Activated CD4-positive, alpha-beta T cell treated with anti-CD3 and anti-CD28 coated beads for 4 hours (primary cell): ENCODE results near the gene HSPB3.
A peak's percentile ranks its signal among the peaks of the same experiment; 100 is the strongest.
"Not testable (repeated sequence)": the region's sequence is repeated elsewhere in the genome, so short reads cannot be mapped to it uniquely, and the experiment has no call there.

Source experiments
- DNase-seq, 2 donors: peaks; one replicate each; pipeline ENCODE4 v3.0.0-alpha.2; 2020

Gene HSPB3

GRCh38 chr5:54455413-54456157 is at the start of gene HSPB3:
Gene HSPB3, plus strand, starts transcription at chr5:54455699. Its CDS starts 91 bp downstream, at chr5:54455790.
- DNase-seq, result no peak

GRCh38 chr5:54411176-54411575 is 44.3 kb upstream of the HSPB3 start:
- DNase-seq, result no peak

GRCh38 chr5:54412913-54413312 is 42.6 kb upstream of the HSPB3 start:
- no peak for DNase-seq

GRCh38 chr5:54415147-54415546 is 40.4 kb upstream of the HSPB3 start:
- DNase-seq, result no peak

- no peak for DNase-seq
Measured at GRCh38 chr5:54415896-54416601, 39.5 kb upstream of the HSPB3 start.

- DNase-seq, result peak; percentile 11 to 13
Measured at GRCh38 chr5:54419573-54420423, 35.7 kb upstream of the HSPB3 start.

- not testable (repeated sequence) for DNase-seq
Measured at GRCh38 chr5:54420511-54420910, 35.0 kb upstream of the HSPB3 start.

- no peak for DNase-seq
Measured at GRCh38 chr5:54421976-54422375, 33.5 kb upstream of the HSPB3 start.

GRCh38 chr5:54425258-54425657 is 30.2 kb upstream of the HSPB3 start:
- no peak for DNase-seq

- DNase-seq, result no peak
Measured at GRCh38 chr5:54426209-54426608, 29.3 kb upstream of the HSPB3 start.

- not testable (repeated sequence) for DNase-seq
Measured at GRCh38 chr5:54434650-54435049, 20.8 kb upstream of the HSPB3 start.

GRCh38 chr5:54438620-54439389 is 16.7 kb upstream of the HSPB3 start:
- DNase-seq, result no peak

GRCh38 chr5:54440456-54440893 is 15.0 kb upstream of the HSPB3 start:
- DNase-seq, result no peak

- no peak for DNase-seq
Measured at GRCh38 chr5:54442271-54442670, 13.2 kb upstream of the HSPB3 start.

GRCh38 chr5:54443270-54443669 is 12.2 kb upstream of the HSPB3 start:
- no peak for DNase-seq

- DNase-seq, result no peak
Measured at GRCh38 chr5:54445691-54446378, 9.7 kb upstream of the HSPB3 start.

GRCh38 chr5:54446379-54446732 is 9.1 kb upstream of the HSPB3 start:
- no peak for DNase-seq

GRCh38 chr5:54449923-54450322 is 5.6 kb upstream of the HSPB3 start:
- no peak for DNase-seq

GRCh38 chr5:54450542-54450941 is 5.0 kb upstream of the HSPB3 start:
- no peak for DNase-seq

- DNase-seq, result no peak
Measured at GRCh38 chr5:54453046-54453445, 2.5 kb upstream of the HSPB3 start.

GRCh38 chr5:54454602-54455001 is 897 bp upstream of the HSPB3 start:
- no peak for DNase-seq
